Stimulated activated CD8-positive, alpha-beta memory T cell treated with anti-CD3 and anti-CD28 coated beads, Interleukin-15, amount 100 ng/mL, for 1 hour (primary cell): ENCODE results near the gene IL20.

ENCODE experiments used
- DNase-seq: peaks from one replicate; pipeline ENCODE4 v3.0.0-alpha.2; 2020; ENCODE audit warnings: low read depth

Gene IL20

GRCh38 chr1:206904423-206905142 is 39.2 kb downstream of the IL20 start:
- no peak for DNase-seq

- no peak for DNase-seq
Measured at GRCh38 chr1:206905295-206906164, 40.1 kb downstream of the IL20 start.

- DNase-seq: no peak
Measured at GRCh38 chr1:206907304-206907991, 42.0 kb downstream of the IL20 start.

GRCh38 chr1:206908038-206908437 is 42.6 kb downstream of the IL20 start:
- DNase-seq: no peak

GRCh38 chr1:206909161-206909882 is 43.9 kb downstream of the IL20 start:
- DNase-seq: no peak

GRCh38 chr1:206909883-206910318 is 44.5 kb downstream of the IL20 start:
- DNase-seq: no peak

GRCh38 chr1:206911064-206911663 is 45.7 kb downstream of the IL20 start:
- no peak for DNase-seq

GRCh38 chr1:206912445-206913095 is 47.1 kb downstream of the IL20 start:
- no peak for DNase-seq

GRCh38 chr1:206913766-206914537 is 48.5 kb downstream of the IL20 start:
- no peak for DNase-seq

GRCh38 chr1:206915030-206915735 is 49.8 kb downstream of the IL20 start:
- no peak for DNase-seq

- DNase-seq: no peak
Measured at GRCh38 chr1:206916000-206916709, 50.7 kb downstream of the IL20 start.

- DNase-seq: no peak
Measured at GRCh38 chr1:206918076-206918475, 52.7 kb downstream of the IL20 start.
